ENCODE results near the gene SLC11A1.
A peak's percentile ranks its signal among the peaks of the same experiment; 100 is the strongest.

Gene SLC11A1

GRCh38 chr2:218395090-218395444 lies 13.0 kb downstream of the SLC11A1 start:
- FAIRE-seq: no peak

GRCh38 chr2:218395456-218395825 lies 13.4 kb downstream of the SLC11A1 start:
- FAIRE-seq: no peak

- peak; percentile 56 for FAIRE-seq
These were observed 14.0 kb downstream of the SLC11A1 start for GRCh38 chr2:218395826-218396687.

DNA sequence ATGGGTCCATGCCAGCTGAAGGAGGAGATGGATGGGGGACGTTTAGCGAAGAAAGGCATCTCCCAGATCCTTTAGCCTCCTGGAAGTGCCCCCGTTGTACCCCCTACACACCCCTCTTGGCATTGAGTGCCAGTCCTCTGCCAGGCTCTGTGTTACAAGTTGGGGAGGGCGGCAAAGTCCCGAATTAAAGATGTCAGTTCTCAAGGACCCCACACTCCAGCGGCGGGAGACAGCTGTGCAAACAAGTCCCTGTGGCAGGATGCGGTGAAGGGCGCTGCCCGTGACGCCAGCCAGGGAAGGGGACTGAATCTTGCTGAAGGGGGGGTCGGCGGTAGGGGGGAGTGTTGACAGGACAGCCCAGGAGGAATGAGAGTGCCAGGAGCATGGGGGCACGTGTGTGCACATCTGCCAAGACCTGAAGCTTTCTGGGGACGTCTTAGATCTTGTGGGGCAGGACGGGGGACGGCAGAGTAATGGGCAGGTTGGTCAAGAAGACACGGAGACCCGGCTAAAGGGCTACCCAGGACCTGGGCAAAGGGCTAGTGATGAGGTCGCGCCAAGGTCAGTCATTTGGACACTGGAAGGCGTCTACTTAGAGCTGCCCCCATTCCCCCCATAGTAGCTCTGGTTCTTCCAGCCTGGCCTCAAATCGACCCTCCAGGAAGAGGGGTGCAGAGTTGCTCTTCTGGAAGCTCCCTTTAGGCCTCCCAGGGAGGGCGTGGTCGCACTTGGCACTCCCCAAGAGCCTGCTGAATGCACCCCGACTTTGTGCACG lies 14.8 kb downstream of the SLC11A1 start:
- no peak for FAIRE-seq

DNA sequence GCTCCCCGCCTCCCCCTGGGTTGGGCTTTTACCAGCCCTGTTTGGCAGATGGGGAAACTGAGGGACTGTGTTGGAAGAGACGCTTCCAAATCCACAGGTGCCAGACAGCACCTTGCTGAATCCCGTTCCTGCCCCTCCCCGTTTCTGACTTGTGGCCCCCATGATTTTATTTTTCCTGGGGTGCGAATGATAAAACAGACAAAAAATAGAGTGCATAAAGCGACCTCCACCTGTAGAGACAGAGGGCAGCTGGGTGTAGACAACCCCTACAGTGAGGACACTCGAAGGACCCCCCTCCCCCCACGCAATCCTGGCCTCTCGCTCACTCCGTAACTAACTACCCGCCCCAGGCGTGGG lies 15.4 kb downstream of the SLC11A1 start:
- FAIRE-seq: no peak

GRCh38 chr2:218397820-218398436 lies 15.9 kb downstream of the SLC11A1 start:
- FAIRE-seq: no peak

GRCh38 chr2:218398437-218399390 lies 16.6 kb downstream of the SLC11A1 start:
- FAIRE-seq: no peak

GRCh38 chr2:218399391-218400166 lies 17.5 kb downstream of the SLC11A1 start, which contains the start of gene CTDSP1:
Gene CTDSP1 (plus strand): TSS chr2:218399868. CDS start chr2:218400091, 223 bp downstream.
- FAIRE-seq: no peak

DNA sequence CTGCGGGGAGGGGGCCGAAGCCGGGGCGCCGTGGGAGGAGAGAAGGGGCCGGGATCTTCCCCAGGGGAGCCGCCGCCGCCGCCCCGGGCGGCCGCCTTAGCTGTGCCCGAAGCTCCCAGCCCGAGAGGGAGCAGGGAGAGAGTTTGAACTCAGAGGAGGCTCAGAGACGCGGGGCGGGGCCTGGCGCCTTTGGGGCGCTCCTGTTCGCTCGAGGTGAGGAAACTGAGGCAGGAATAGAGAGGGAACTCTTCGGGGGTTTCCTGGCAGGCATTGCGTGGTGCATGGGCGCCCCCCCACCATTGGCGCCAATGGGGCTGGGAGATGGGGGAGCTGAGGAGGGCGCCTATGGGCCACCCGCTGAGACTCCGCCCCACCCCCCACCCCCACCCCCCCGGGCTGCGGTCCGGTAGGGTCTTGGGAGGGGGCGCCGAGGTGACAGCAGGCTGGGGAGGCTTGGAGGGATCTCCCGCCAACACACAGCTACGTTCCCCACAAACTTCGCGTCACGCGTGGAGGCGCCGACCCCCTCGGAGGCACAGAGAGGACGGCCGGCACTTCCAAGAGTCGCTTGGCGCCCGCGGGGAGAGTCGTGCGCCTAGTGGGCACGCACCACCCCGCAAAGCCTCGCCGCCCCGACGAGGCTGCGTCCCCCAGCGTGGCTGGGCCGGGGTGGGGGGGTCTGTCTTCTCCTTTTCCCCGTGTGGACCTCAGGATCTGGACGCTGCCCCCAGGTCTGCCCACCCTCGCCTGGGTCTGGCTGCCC lies 18.3 kb downstream of the SLC11A1 start:
- FAIRE-seq: no peak

GRCh38 chr2:218400930-218401881 lies 19.1 kb downstream of the SLC11A1 start:
- FAIRE-seq: no peak

DNA sequence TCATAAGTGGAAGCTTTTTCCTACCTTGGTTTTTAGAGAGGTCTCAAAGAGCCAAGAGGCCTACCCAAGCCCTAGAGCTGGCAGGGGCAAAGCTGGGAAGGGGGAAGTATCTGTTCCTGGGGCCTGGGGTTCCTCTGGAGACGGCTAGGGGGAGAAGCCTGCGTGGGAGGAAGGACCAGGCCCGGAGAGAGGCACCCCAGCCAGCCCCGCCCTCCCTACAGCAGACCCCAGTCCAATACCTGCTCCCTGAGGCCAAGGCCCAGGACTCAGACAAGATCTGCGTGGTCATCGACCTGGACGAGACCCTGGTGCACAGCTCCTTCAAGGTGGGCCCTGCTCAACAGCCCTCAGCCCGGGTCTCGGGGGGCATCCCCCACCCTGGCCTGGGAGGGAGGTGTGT lies 19.8 kb downstream of the SLC11A1 start:
- FAIRE-seq: no peak

DNA sequence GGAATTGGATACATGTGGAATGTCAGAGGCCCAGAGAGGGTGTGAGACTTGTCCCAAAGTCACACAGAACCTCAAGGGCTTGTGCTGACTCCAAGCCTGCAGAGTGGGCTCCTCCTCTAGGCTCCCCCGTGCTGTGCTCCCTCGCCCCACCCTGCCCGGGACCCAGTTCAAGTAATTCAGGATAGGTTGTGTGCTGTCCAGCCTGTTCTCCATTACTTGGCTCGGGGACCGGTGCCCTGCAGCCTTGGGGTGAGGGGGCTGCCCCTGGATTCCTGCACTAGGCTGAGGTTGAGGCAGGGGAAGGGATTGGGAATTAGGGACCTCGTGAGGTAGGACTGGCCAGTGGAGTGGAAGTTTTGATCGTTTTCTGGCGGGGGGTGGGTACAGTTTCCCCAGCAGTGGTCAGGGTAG lies 20.4 kb downstream of the SLC11A1 start:
- no peak for FAIRE-seq

DNA sequence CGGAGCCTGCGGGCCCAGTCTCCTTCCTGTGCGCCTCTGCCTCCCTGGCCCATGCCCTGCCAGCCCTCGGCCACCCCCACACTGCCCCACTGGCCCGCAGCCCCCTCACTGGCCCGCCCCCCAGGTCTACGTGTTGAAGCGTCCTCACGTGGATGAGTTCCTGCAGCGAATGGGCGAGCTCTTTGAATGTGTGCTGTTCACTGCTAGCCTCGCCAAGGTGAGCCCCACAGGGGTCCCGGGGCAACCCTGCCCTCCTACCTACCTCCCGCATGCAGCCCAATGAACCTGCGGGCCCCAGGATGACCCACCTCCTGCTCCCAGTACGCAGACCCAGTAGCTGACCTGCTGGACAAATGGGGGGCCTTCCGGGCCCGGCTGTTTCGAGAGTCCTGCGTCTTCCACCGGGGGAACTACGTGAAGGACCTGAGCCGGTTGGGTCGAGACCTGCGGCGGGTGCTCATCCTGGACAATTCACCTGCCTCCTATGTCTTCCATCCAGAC lies 20.9 kb downstream of the SLC11A1 start:
- FAIRE-seq: no peak

- no peak for FAIRE-seq
These were observed 21.7 kb downstream of the SLC11A1 start for GRCh38 chr2:218403810-218404209.

GRCh38 chr2:218404351-218405085 lies 22.4 kb downstream of the SLC11A1 start:
- FAIRE-seq: no peak

- FAIRE-seq: no peak
These were observed 23.1 kb downstream of the SLC11A1 start for GRCh38 chr2:218405086-218405745.

GRCh38 chr2:218405746-218406208 lies 23.7 kb downstream of the SLC11A1 start:
- no peak for FAIRE-seq

All from islet of Langerhans (tissue), 1 donor.